ENCODE results near the gene MOCOS.
A peak's percentile ranks its signal among the peaks of the same experiment; 100 is the strongest.

MOCOS gene

DNA sequence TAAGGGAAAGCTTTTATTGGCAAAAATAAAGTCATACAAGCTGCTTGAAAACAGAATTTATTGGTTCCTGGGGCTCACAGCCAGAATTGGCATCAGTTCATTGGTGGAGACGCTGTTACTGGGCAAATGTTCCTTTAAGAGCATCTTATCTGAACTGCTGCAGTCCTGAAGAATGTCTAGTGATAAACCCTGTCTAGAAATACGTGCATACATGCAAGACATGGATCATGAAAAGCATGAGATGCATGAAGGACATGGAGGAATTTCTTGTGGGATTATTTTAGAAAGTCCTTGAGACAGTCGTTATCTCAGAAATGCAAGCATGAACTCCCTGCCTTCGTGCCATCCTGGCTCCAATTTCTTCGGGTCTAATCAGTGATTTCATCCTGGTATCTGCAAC, 77.7 kb downstream of the MOCOS start:
- Histone ChIP-seq H3K27ac (ENCODE audit: extremely low read depth, low read depth, low read length) (no peak overlapping the region), H3K4me1 (ENCODE audit: control insufficient read depth, insufficient read depth, low read length) (no peaks in the 10 kb centered on the region), H3K9me3 (ENCODE audit: control insufficient read depth, insufficient read depth, low read depth, low read length) (no peaks in the 10 kb centered on the region), H3K4me3 (ENCODE audit: low read depth, low read length) (no peak overlapping the region), H3K36me3 (ENCODE audit: control insufficient read depth in 2 of 2, insufficient read depth in 1 of 2, low read length in 2 of 2) (peaks cover 0 to 3% of the 10 kb centered on the region in 2 experiments; a peak in 1 of 3 replicates)
- POLR2A ChIA-PET: no interaction called here
- CTCF ChIA-PET: interaction anchor here (3.0 kb wide), 1 partner anchor 19 kb away, joined by 11 read pairs; no protein-coding TSS in a partner anchor
- TF ChIP-seq SCRT2 (tag by site-specific recombination; IDR thresholded peaks at IDR 0.05) (0 out of 2 replicates have a peak, but pooled peaks have one; percentile 32), ZNF335 (tag by site-specific recombination; conservative IDR thresholded peaks at IDR 0.05) (0 out of 2 replicates have a peak, but pooled peaks have one; percentile 26), ZNF112 (tag by site-specific recombination; IDR thresholded peaks at IDR 0.05) (no peak)

DNA sequence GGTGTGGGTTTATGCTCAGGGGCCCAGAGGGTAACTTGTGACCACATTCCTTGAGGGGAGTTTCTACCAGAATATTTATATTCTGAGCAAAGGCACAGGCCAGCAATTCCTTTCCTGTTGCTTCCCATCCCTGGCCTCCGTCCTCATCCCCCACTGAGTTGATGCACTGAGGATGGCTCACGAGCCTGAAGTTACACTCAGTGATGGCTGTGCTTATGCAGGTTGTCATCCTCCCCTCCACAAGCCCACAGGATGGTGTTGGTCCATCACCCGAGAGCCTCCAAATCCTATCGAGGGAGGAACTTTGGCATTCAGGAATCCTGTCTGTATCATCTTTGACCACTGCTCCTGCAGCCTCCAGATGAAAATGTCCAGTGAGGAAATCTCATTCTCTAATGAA, 81.9 kb downstream of the MOCOS start:
- no peak for TF ChIP-seq ZNF626 (tag by site-specific recombination; IDR thresholded peaks at IDR 0.05)
- no peak for TF ChIP-seq ZNF155 (tag by site-specific recombination; IDR thresholded peaks at IDR 0.05)
- TF ChIP-seq SCRT1 (tag by site-specific recombination; IDR thresholded peaks at IDR 0.05; ENCODE audit: borderline replicate concordance): no peak
- TF ChIP-seq ZNF843 (tag by site-specific recombination; IDR thresholded peaks at IDR 0.05): no peak
- TF ChIP-seq OVOL3 (tag by site-specific recombination; IDR thresholded peaks at IDR 0.05): no peak
- TF ChIP-seq ZNF169 (tag by site-specific recombination; IDR thresholded peaks at IDR 0.05): no peak
- TF ChIP-seq ZNF76 (tag by site-specific recombination; IDR thresholded peaks at IDR 0.05; ENCODE audit: borderline replicate concordance, low read depth): no peak
- no peak for TF ChIP-seq ZNF280C (tag by site-specific recombination; IDR thresholded peaks at IDR 0.05)
- no peak for TF ChIP-seq PRDM4 (tag by site-specific recombination; IDR thresholded peaks at IDR 0.05)
- no peak for TF ChIP-seq ZNF529 (tag by site-specific recombination; IDR thresholded peaks at IDR 0.05; ENCODE audit: insufficient replicate concordance)
- no peak for TF ChIP-seq ZNF449 (tag by site-specific recombination; IDR thresholded peaks at IDR 0.05)
- no peak for TF ChIP-seq ZNF19 (tag by site-specific recombination; IDR thresholded peaks at IDR 0.05; ENCODE audit: low read depth)
- no peaks in the 10 kb centered on the region for H3K9me3 ChIP-seq (ENCODE audit: control insufficient read depth, insufficient read depth, low read depth, low read length)
- POLR2A ChIA-PET: no interaction called here
- CTCF ChIA-PET: interaction anchor here (1.0 kb wide), 1 partner anchor 39 kb away, joined by 3 read pairs; no protein-coding TSS in a partner anchor
- no peak overlapping the region for H3K27ac ChIP-seq (ENCODE audit: extremely low read depth, low read depth, low read length)
- no peaks in the 10 kb centered on the region for H3K4me1 ChIP-seq (ENCODE audit: control insufficient read depth, insufficient read depth, low read length)
- H3K4me3 ChIP-seq (ENCODE audit: low read depth, low read length): no peak overlapping the region
- no peaks in the 10 kb centered on the region for H3K36me3 ChIP-seq (ENCODE audit: control insufficient read depth in 2 of 2, insufficient read depth in 1 of 2, low read length in 2 of 2)

- no peaks in the 10 kb centered on the region for H3K4me1 ChIP-seq (ENCODE audit: control insufficient read depth, insufficient read depth, low read length)
- ChIA-PET POLR2A (interaction anchor here (0.6 kb wide), 1 partner anchor 209 kb away, joined by 7 read pairs; no protein-coding TSS in a partner anchor), CTCF (interaction anchor here (0.6 to 1.0 kb wide), 2 partner anchors 8 to 368 kb away, joined by 3 read pairs; no protein-coding TSS in a partner anchor)
- TF ChIP-seq ZNF274 (IDR thresholded peaks at IDR 0.05; ENCODE audit: low read length) (no peak), ZNF274 (tag by site-specific recombination; IDR thresholded peaks at IDR 0.05; ENCODE audit: borderline replicate concordance) (no peak), ZSCAN30 (tag by site-specific recombination; IDR thresholded peaks at IDR 0.05) (no peak), ZNF202 (tag by site-specific recombination; IDR thresholded peaks at IDR 0.05; ENCODE audit: borderline replicate concordance) (no peak), ZNF148 (tag by site-specific recombination; IDR thresholded peaks at IDR 0.05; ENCODE audit: borderline replicate concordance) (no peak), ZNF707 (tag by site-specific recombination; IDR thresholded peaks at IDR 0.05) (no peak), ZBTB48 (tag by site-specific recombination; IDR thresholded peaks at IDR 0.05) (no peak), ZNF266 (tag by site-specific recombination; IDR thresholded peaks at IDR 0.05; ENCODE audit: low read depth) (no peak), ZBTB7A (tag by site-specific recombination; IDR thresholded peaks at IDR 0.05; ENCODE audit: low read depth) (no peak), ZNF155 (tag by site-specific recombination; IDR thresholded peaks at IDR 0.05) (no peak)
Measured at GRCh38 chr18:36271153-36271552, 83.9 kb downstream of the MOCOS start.

More at GRCh38 chr18:36271153-36271552, 83.9 kb downstream of the MOCOS start:
- Histone ChIP-seq H3K4me3 (ENCODE audit: low read depth, low read length) (no peak overlapping the region), H3K9me3 (ENCODE audit: control insufficient read depth, insufficient read depth, low read depth, low read length) (no peaks in the 10 kb centered on the region), H3K27ac (ENCODE audit: extremely low read depth, low read depth, low read length) (no peak overlapping the region), H3K36me3 (ENCODE audit: control insufficient read depth in 2 of 2, insufficient read depth in 1 of 2, low read length in 2 of 2) (no peaks in the 10 kb centered on the region)
